Effector CD8-positive, alpha-beta T cell (primary cell): Measurements from ENCODE around the gene NECAB2.

Experiments
- DNase-seq: peaks from one replicate; lab custom pipeline; 2025; lab: John Stamatoyannopoulos, UW

Gene NECAB2

GRCh38 chr16:84024854-84025253 is 56.8 kb downstream of the NECAB2 start:
- DNase-seq: no peak

- no peak for DNase-seq
These were observed 58.6 kb downstream of the NECAB2 start for GRCh38 chr16:84026606-84027005.

- DNase-seq: no peak
These were observed 59.6 kb downstream of the NECAB2 start for GRCh38 chr16:84027625-84028024.

GRCh38 chr16:84029297-84030047 is 61.4 kb downstream of the NECAB2 start:
- no peak for DNase-seq

- DNase-seq: no peak
These were observed 63.5 kb downstream of the NECAB2 start for GRCh38 chr16:84031556-84031955.

- no peak for DNase-seq
These were observed 64.6 kb downstream of the NECAB2 start for GRCh38 chr16:84032458-84033178.

GRCh38 chr16:84033251-84034195 is 65.5 kb downstream of the NECAB2 start:
- no peak for DNase-seq

GRCh38 chr16:84034516-84034915 is 66.5 kb downstream of the NECAB2 start:
- DNase-seq: no peak

- no peak for DNase-seq
These were observed 68.1 kb downstream of the NECAB2 start for GRCh38 chr16:84036131-84036530.

GRCh38 chr16:84036982-84037425 is 69.0 kb downstream of the NECAB2 start:
- no peak for DNase-seq

- no peak for DNase-seq
These were observed 70.4 kb downstream of the NECAB2 start for GRCh38 chr16:84038469-84038868.

- DNase-seq: no peak
These were observed 71.7 kb downstream of the NECAB2 start for GRCh38 chr16:84039696-84040095.

GRCh38 chr16:84040226-84040822 is 72.3 kb downstream of the NECAB2 start:
- DNase-seq: no peak

GRCh38 chr16:84040823-84041820 is 73.1 kb downstream of the NECAB2 start:
- no peak for DNase-seq

- no peak for DNase-seq
These were observed 73.8 kb downstream of the NECAB2 start for GRCh38 chr16:84041881-84042280.

GRCh38 chr16:84042308-84042878 is 74.3 kb downstream of the NECAB2 start, which contains the start of gene SLC38A8:
TSS of gene SLC38A8 (minus strand) at chr16:84042795. CDS start at chr16:84042157, 638 bp downstream.
- DNase-seq: no peak

GRCh38 chr16:84042879-84043485 is 74.9 kb downstream of the NECAB2 start:
- no peak for DNase-seq

- DNase-seq: no peak
These were observed 75.6 kb downstream of the NECAB2 start for GRCh38 chr16:84043486-84044117.

GRCh38 chr16:84044118-84044488 is 76.1 kb downstream of the NECAB2 start:
- DNase-seq: no peak
